Amniotic stem cell (primary cell): ENCODE results near the gene HDHD2.

Source experiments
- DNase-seq: peaks from one replicate; lab custom pipeline; 2025; lab: John Stamatoyannopoulos, UW

Gene HDHD2

DNA sequence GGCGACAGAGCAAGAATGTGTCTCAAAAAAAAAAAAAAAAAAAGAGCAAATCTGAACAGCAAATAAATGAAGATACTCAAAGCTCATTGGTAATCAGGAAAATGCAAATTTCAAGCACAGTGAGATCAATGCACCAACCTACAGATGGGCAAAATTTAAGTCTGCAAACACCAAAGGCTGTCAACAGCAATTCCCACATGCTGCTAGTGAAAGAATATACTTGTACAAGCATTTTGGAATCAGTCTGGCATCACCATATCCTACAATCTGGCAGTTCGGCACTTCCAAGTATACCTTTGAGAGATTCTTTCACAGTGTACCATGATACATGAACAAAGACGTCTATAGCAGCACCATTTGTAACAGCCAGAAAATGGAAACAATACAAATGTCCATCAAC lies 4.1 kb downstream of the HDHD2 start:
- no peak for DNase-seq

DNA sequence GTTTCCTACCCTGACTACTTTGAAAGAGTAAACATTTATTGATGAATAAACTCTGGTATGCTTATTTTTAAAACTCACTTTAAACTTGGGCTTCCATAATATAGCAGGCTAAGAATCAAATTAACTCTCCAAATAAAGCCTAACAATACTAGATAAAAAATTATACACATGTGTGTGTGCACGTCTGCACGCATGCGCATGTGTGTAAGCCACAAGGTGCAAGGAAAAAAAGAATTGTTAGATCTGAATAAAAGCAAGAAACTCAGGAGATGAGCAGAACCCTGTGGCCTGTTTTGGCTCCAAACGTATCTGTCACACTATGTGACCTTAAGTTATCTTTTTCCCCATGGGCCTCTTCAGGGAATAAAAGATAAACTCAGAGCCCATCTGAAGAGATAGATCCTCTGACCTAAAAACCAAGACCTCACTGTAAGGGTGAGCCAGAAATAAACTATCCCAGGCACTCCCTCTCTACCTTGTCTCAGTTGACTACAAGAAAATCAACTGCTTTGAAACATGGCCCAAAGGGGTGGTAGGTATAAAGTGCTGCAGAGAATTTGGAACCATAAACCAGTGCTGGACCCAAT lies 6.3 kb downstream of the HDHD2 start:
- DNase-seq = no peak

DNA sequence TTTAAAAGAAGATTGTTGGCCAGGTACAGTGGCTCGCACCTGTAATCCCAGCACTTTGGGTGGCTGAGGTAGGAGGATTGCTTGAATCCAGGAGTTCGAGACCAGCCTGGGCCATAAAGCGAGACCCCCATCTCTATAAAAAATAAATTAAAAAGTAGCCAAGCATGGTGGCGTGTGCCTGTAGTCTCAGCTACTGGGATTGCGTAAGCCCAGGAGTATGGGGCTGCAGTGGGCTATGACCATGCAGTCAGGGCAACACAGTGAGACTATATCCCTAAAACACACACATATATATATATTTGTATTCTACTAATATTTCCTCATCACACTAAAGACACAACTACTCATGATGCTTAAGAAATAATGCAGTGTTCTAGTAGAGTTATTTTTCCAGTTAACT lies 7.1 kb downstream of the HDHD2 start:
- no peak for DNase-seq

DNA sequence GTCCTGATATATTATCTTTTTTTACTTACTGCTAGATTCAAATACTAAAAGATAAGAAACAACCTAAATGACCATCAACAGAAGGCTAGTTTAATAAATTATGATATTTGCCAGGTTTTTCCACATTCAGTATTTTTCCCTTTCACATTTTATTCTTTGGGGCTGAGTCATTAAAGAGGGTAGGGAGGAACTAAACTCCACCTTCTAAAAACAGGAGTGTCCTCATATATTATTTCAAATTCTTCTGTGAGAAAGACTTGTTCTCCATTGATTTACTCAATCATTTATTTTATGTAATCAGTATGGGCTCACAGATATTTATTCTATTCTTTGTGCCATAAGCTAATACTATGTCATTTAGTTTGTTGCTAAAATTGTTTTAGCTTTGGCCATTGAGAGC lies 9.0 kb downstream of the HDHD2 start:
- DNase-seq = no peak

DNA sequence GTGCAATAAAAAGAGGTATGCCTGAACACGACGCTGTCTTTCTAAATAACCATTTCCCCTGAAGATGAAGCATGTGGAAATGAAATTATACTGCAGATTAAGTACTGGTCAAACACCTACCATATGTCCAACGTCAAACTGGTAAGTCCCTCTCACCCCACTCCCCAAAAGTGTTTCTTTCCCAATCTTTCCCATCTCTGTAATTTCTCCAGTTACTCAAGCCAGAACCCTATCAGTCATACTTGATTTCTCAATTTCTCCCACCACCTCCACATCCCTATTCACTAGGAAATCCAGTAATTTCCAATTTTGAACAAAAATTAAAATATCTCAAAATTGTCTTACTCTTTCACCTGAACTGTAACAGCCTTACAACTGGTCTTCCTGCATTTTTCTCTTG lies 29.2 kb downstream of the HDHD2 start:
- DNase-seq = no peak

DNA sequence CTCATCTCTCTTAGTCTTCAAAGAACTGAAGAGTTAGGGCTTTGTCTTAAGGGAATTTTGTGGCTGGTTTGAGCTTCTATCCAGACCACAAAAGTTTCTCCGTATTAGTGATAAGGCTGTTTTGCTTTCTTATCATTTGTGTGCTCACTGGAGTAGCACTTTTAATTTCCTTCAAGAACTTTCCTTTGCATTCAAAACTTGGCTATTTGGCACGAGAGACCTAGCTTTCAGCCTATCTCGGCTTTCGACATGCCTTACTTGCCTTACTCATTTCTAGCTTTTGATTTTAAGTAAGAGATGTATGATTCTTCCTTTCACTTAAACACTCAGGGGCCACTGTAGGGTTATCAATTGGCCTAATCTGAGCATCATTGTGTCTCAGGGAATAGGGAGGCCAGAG lies 29.9 kb downstream of the HDHD2 start:
- no peak for DNase-seq

DNA sequence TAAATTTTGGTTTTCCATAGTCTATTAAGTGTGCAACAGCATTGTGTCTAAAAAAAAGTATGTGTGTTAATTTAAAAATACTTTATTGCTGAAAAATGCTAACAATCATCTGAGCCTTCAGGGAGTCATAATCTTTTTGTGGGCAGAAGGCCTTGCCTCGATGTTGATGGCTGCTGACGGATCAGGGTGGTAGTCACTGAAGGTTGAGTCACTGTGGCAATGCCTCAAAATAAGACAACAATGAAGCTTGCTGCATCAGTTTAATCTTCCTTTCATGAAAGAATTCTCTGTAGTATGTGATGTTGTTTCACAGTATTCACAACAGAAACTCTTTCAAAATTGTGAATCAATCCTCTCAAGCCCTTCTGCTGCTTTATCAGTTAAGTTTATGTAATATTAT lies 31.3 kb downstream of the HDHD2 start:
- no peak for DNase-seq

DNA sequence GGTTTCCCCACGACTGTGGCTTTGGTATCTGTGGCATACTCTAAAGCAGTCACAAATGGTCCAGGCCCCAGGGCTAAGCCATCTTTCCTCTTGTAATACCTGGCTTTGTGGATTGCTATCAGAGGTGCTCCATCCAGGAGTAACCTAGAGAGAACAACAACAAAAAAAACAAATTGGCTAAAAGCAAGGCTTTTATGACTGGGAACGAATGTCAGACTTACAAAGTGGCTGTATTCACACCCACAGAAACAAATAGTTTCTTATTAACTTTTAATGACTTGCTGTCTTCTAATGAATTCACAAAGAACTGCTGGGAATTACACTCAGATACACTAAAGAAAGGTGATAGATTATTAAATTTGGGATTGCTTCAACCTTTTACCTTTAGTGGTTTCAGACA lies 35.1 kb downstream of the HDHD2 start:
- no peak for DNase-seq

DNA sequence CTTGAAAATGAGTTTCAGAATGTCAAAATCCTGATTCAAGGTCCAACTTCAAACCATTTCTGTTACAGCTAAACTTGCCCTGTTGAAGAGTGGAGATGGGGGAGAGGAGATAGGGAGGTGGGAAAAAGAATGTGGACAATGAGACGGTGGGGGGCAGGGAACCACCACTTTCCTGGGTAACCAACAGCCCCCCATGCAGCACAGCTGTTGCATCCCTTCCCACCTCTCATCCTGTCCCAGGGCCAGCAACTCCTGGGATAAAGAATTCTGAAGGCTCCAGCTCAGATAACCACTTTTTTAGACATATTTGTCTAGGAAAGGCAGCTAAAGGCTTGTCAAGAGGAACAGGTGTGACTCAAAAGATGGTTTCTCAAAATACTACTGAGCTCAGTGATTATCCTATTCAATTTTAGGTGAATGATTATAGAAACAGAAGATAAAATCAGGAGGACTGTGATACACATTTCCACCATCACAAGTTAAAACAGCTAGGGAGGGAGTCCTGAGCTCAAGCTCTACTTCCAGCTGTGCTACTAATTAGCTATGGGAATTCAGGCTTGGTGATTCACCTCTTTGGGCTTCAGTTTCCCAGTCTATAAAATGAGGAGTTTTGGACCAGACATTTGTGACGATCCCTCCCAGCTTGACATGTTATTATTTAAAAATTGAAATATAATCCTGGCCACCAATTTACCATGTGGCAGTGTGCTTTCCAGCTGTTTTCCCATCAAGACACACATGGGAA lies 36.3 kb downstream of the HDHD2 start:
- no peak for DNase-seq

DNA sequence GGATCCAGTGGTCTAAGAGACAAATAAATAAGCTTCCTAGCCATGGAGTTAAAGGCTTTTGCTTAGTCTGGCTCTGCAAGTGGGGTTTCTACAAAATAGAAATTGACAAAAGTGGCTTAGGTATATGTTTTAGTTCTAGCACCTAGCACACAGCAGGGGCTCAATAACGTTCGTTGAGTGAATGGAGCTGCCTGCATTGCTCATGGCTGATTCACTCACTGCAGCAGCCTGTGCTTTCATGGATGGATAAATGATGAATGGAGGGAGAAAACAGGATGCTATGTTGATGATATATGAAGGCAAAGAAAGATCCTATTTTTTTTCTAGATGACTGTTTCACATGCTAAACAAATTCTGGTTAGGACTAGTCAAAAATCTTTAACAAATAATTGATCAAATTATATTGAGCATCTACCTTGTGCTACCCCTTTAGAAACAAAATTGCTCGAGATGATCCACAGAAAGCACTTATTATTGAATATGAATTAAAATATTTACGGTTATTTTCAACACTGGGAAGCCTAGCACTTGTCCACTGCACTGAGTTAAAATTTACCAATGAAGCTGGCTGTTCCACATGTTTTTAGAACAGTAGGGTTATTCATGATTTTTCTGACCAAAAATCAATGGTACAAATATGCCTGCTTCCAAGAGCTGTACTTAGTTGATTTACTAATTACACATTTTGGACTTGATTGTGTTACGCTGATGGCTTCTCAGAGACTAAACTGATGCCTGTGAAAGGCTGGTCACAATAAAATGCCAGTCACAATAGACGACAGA lies 39.6 kb downstream of the HDHD2 start:
- no peak for DNase-seq

DNA sequence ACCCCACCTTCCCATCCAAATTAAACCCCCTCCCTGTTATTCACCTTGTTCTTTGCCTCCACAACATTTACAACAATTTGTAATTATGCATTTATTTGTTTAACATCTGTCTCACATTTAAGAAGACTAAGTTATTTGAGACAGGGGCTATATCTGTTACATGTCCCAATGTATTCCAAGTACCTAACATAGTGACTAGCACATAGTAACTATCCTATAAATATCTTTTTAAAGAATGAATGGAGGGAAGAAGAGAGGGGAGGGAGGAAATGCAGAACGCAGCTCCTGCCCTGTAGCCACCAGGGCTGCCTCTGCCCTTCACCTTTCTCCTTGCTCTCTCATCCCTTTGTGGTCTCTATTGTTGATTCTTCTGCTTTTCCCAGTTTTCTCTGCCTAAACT lies 40.6 kb downstream of the HDHD2 start:
- no peak for DNase-seq

DNA sequence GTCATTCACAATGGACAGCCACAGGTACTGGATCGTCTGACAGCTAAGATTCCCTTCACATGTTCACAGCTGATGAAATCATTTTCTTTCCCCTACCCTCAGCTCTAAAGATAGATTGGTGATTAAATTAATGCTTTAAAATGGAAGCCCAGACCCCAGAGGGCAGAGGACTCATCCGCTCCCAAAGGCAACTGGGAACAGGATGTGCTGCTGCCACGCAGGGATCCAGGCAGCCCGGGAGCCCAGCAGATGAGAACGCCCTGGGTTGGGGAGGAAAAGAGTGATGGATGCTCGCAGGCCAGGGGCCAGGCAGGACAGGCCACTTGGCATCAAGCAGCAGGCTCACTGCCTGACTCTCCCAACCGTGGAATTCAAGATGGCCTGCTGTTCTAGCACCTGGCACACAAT lies 41.3 kb downstream of the HDHD2 start:
- no peak for DNase-seq

DNA sequence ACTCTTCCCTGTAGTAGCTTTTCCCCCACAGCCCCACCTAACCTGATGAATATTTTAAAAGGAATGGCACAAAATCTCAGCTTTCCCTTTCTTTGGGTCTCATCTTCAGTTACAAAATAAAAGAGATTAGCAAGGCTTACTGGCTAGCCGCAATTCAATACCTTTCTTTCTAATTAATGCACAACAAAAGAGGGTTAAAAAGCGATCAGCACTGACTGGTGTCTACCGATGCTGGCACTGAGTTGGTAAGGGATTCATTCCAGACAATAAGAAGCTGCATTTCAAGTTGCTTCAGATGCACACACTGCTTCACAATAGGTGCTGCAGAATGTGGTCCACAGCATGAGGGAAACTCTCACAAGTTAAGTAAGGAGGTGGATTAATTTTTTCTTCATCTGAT lies 41.9 kb downstream of the HDHD2 start:
- no peak for DNase-seq

DNA sequence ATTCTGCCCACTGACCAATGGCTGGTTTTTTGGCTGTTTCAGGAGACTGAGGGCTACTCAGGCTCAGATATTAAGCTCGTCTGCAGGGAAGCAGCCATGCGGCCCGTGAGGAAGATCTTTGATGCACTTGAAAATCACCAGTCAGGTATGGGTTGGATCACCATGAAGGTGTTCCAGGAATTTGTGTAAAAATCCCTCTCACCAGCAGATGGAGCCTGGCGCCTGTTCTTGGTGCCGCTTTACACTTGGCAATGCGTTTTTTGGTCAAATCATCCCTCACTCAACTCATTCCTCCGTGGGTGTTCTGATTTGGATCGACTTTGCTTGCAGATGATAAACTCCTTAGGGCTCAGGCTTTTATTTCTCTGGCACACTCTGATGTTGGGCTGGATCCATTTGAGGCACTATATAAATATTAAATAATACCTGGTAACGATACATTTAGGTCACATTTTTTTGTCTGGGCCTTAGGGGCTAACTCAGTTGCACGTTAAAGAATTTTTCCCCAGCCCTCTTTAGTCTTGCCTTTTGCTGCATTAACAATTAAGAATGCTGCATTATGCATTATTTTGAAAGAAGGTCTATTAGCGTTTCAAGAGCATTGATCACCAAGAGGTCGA lies 50.0 kb downstream of the HDHD2 start:
- peak; percentile 61 for DNase-seq

DNA sequence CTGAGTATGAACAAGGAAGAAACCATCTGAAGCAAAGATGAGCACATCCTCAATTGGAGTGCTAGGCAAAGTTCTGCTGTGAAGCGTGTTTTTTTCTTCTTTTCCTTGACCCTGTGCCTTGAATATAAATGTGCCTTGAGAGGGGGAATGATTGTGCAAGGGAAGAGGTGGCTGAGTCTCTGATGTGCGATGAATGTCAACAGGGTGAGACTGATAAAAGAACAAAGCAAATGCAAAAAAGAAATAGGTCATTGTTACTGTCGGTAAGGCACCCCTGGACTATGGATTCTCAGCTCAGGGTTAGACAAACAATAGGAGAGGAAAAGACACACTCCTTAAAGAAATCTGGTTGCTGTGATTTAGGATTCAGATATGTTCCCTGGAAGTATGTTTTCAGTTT lies 54.5 kb downstream of the HDHD2 start:
- no peak for DNase-seq

DNA sequence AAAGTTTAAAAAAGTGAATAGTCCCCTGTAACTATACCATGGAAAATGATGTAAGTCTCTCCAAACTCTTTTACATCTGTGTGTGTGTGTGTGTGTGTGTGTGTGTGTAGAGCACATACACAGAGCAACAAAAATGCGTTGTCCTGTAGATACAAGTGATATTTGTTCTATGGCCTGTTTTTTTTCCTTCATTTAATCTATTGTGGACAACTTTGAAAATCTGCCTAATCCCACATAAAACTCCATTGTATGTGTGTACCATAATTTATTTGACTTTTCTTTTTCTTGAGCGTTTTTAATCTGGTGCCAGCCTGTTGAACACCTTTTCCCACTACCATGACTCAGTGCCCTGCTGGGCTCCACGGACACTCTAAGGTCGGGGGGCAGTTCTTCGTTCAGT lies 62.6 kb downstream of the HDHD2 start:
- no peak for DNase-seq

DNA sequence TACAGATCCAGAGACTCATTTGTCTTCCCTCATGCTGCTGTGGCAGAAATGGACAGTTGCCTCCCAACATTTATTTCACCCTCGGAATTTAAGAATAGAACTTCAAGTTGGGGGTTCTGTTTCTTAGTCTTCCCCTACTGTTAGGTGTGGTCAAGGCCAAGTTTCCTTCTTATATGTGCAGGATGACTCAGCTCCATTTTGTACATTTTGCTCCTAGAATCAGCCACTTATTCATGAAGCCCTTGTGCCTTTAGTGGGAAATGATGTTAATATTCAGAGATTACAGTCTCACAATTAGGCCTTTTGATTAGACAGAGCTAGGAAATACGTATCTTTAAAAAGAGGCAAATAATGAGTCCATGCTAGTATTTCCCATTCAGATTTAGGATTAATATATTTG lies 68.7 kb downstream of the HDHD2 start:
- DNase-seq = no peak

DNA sequence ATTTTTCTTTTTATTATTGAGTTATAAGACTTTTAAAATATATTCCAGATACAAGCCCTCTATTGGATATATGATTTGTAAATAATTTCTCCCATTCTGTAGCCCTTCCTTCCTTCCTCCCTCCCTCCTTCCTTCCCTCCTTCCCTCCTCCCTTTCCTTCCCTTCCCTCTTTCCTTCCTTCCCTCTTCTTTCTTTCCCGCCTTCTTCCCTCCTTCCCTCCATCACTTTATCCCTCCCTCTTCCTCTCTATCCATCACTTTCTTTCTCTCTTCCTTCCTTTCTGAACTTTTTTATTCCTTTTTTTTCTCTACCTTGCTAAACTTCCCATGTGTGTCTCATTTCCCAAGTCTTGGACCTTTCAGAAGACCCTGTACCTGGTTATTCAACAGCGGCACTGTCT lies 69.4 kb downstream of the HDHD2 start:
- no peak for DNase-seq

DNA sequence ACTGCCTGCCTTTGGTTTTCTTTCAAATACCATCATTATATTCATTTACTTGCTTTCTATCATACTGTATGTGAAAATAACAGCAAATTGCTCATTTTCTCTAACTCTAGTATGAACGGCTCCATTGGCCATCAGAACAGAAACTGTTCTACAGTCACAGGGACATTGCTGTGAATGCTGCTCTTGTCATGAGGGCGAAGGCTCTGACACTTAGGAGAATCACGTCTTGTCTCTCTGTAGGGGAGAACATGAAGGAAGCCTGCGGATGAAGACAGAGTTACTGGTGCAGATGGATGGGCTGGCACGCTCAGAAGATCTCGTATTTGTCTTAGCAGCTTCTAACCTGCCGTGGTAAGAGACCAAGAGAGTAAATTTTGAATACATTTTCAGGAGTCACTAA lies 73.2 kb downstream of the HDHD2 start:
- DNase-seq = no peak

DNA sequence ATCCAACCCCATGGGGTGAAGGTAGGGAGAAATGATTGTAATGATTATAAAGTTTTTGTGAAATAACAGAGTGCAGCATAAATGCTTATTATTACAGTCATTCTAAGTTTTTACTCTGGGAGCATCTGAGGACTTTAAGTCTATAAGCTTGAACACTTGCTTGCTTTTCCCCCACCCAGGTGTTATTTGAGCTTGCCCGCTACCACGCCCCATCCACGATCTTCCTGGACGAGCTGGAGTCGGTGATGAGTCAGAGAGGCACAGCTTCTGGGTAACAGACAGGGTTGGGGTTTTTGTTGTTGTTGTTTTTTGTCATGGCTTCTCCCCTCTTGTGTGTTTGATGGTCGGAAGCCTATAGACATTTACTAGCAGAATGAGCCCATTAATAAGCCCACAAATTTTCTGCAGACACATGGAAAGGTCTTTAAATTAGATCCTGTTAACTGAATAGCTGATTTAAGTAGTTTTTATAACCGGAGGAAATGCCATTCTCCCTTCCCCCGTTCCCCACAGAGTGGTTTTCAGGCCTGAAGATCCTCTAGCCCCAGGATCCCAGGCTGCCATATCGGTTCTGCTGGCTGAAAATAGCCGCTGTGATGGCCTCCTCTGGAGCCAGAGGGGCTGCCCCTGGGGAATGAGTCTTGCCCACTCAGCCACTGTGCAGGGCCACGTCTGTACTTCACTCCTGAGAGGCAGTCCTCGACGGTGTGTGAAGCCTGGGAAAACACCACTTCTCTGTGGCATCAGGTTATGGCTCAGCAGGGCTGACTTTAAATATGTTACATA lies 75.0 kb downstream of the HDHD2 start:
- DNase-seq = no peak

DNA sequence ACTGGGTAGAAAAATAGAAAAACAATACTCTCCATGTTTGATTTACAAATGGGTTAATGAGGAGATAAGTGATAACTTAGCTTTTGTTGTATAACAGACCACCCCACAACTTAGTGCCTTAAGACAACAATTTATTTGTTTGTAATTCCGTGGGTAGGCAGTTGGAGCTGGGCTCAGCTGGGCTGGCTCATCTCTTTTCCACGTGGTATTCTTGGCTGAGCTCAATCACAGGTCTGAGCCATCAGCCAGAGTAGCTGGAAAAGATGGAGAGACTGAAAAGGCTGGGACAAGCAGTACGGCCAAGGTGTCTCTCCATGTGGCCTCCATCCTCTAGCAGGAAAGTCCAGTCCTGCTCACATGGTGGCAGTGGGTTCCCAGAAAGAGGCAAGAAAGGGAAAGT lies 82.7 kb downstream of the HDHD2 start:
- no peak for DNase-seq

DNA sequence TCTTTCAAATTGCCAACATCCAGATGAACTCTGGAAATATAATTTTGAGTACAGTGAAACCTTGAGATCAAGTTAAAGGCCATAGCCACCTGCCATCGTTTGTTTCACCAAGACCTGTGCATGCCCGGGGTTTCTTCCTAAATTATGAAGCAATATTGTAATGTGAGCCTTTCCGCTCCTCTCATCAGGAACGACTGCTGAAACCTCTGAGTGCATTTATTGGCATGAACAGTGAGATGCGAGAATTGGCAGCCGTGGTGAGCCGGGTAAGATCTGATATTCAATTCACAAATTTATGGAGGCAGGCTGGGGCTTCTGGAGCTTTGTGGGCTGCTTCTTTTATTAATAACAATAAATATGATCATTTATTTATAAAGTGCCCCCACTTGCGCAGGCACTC lies 87.2 kb downstream of the HDHD2 start:
- DNase-seq = no peak
